GM21786 (cell line): ENCODE measurements around the gene PTDSS2.
"Not testable (repeated sequence)": the region's sequence is repeated elsewhere in the genome, so short reads cannot be mapped to it uniquely, and the experiment has no call there.

ENCODE experiments used
- ATAC-seq: cut with Tn5 transposase; IDR thresholded peaks from one replicate; pipeline ENCODE4 v1.9.1; 2021; ENCODE audit not compliant: unreplicated experiment

PTDSS2 gene

GRCh38 chr11:464316-464715 lies 14.2 kb downstream of the PTDSS2 start:
- no peak for ATAC-seq

GRCh38 chr11:465896-466530 lies 15.9 kb downstream of the PTDSS2 start:
- ATAC-seq: no peak

- ATAC-seq: no peak
These were observed 18.0 kb downstream of the PTDSS2 start for GRCh38 chr11:468036-468435.

- ATAC-seq: no peak
These were observed 18.4 kb downstream of the PTDSS2 start for GRCh38 chr11:468493-468892.

- ATAC-seq: not testable (repeated sequence)
These were observed 19.1 kb downstream of the PTDSS2 start for GRCh38 chr11:469026-469683.

- no peak for ATAC-seq
These were observed 19.8 kb downstream of the PTDSS2 start for GRCh38 chr11:469684-470560.

GRCh38 chr11:471468-472145 lies 21.5 kb downstream of the PTDSS2 start:
- no peak for ATAC-seq

- ATAC-seq: no peak
These were observed 22.2 kb downstream of the PTDSS2 start for GRCh38 chr11:472272-472671.

- ATAC-seq: no peak
These were observed 22.7 kb downstream of the PTDSS2 start for GRCh38 chr11:472816-473215.

- no peak for ATAC-seq
These were observed 23.3 kb downstream of the PTDSS2 start for GRCh38 chr11:473415-473814.

- no peak for ATAC-seq
These were observed 24.1 kb downstream of the PTDSS2 start for GRCh38 chr11:473962-474785.

- no peak for ATAC-seq
These were observed 24.9 kb downstream of the PTDSS2 start for GRCh38 chr11:474914-475506.

- ATAC-seq: no peak
These were observed 25.9 kb downstream of the PTDSS2 start for GRCh38 chr11:475941-476340.

- ATAC-seq: no peak
These were observed 26.3 kb downstream of the PTDSS2 start for GRCh38 chr11:476416-476815.

- no peak for ATAC-seq
These were observed 27.1 kb downstream of the PTDSS2 start for GRCh38 chr11:477052-477715.

GRCh38 chr11:479311-479710 lies 29.2 kb downstream of the PTDSS2 start:
- no peak for ATAC-seq

- ATAC-seq: no peak
These were observed 34.5 kb downstream of the PTDSS2 start for GRCh38 chr11:484616-485015.

GRCh38 chr11:486189-486588 lies 36.1 kb downstream of the PTDSS2 start:
- ATAC-seq: no peak

GRCh38 chr11:487571-488021 lies 37.5 kb downstream of the PTDSS2 start:
- no peak for ATAC-seq
